ENCODE results near the gene CLCF1.

CLCF1 gene

GRCh38 chr11:67376063-67376820 lies 2.8 kb upstream of the CLCF1 start:
- no peak overlapping the region for H3K27ac ChIP-seq (ENCODE audit: low read length)
- H3K27me3 ChIP-seq (ENCODE audit: low read depth, low read length), result no peaks in the 10 kb centered on the region
- no peaks in the 10 kb centered on the region for H3K9me3 ChIP-seq (ENCODE audit: control insufficient read depth in 1 of 2, low read length in 2 of 2)
- peaks cover 0 to 3% of the 10 kb centered on the region in 2 donors for H3K36me3 ChIP-seq (ENCODE audit: control insufficient read depth in 1 of 2, insufficient read depth in 2 of 2, low read length in 2 of 2)
- no peak overlapping the region for H3K4me3 ChIP-seq (ENCODE audit: low read depth in 1 of 2, low read length in 2 of 2)
- H3K4me1 ChIP-seq (ENCODE audit: control insufficient read depth in 1 of 2, insufficient read depth in 2 of 2, low read length in 2 of 2), result peaks cover 11 to 28% of the 10 kb centered on the region in 2 donors

GRCh38 chr11:67375320-67376055 lies 2.1 kb upstream of the CLCF1 start:
- Histone ChIP-seq H3K27ac (ENCODE audit: low read length) (no peak overlapping the region), H3K9me3 (ENCODE audit: control insufficient read depth in 1 of 2, low read length in 2 of 2) (no peaks in the 10 kb centered on the region), H3K4me1 (ENCODE audit: control insufficient read depth in 1 of 2, insufficient read depth in 2 of 2, low read length in 2 of 2) (peaks cover 17 to 36% of the 10 kb centered on the region in 2 donors)

DNA sequence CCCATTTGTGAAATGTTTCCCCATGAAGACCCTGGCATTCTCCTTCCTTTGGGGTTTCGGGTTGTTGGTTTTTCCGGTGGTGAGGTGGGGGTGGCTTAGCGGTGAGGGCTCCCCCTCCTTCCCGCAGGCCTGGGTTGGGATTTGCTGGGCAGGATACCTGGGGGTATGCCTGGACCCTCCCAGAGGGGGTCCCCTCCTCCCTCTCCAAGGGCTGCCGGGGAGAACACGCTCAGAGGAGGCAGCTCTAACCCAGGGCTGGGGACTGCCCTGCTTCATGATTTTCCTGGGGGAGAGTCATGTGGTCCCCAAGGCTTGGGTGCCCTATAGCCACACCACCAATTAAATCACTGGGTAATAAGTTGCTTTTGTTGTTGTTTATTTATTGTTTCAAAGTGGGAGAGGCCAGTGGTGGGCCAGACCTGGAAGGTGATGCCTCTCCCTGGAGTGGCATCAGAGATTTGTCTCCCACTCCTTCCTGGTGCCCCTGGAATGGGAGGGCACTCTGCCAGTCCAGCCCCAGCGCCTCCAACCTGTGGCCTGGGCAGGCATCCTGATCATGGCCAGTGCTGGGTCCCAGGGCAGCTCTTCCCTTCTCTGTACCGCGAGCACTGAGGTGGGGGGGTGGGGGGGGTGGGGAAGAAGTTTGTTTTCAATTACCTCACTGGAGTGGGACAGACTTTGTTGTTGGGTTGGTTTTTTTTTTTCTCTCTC lies 1.3 kb upstream of the CLCF1 start:
- peaks cover 18 to 39% of the 10 kb centered on the region in 2 donors for H3K4me1 ChIP-seq (ENCODE audit: control insufficient read depth in 1 of 2, insufficient read depth in 2 of 2, low read length in 2 of 2)
- H3K36me3 ChIP-seq (ENCODE audit: control insufficient read depth in 1 of 2, insufficient read depth in 2 of 2, low read length in 2 of 2), result peaks cover 0 to 3% of the 10 kb centered on the region in 2 donors
- H3K27ac ChIP-seq (ENCODE audit: low read length), result peak overlapping the region; percentile 65
- H3K9me3 ChIP-seq (ENCODE audit: control insufficient read depth in 1 of 2, low read length in 2 of 2), result no peaks in the 10 kb centered on the region
- no peaks in the 10 kb centered on the region for H3K27me3 ChIP-seq (ENCODE audit: low read depth, low read length)
- peak overlapping the region in 1 of 2 donors; percentile 37 for H3K4me3 ChIP-seq (ENCODE audit: low read depth in 1 of 2, low read length in 2 of 2)

More at GRCh38 chr11:67375320-67376055, 2.1 kb upstream of the CLCF1 start:
- Histone ChIP-seq H3K4me3 (ENCODE audit: low read depth in 1 of 2, low read length in 2 of 2) (no peak overlapping the region), H3K36me3 (ENCODE audit: control insufficient read depth in 1 of 2, insufficient read depth in 2 of 2, low read length in 2 of 2) (peaks cover 0 to 3% of the 10 kb centered on the region in 2 donors), H3K27me3 (ENCODE audit: low read depth, low read length) (no peaks in the 10 kb centered on the region)

DNA sequence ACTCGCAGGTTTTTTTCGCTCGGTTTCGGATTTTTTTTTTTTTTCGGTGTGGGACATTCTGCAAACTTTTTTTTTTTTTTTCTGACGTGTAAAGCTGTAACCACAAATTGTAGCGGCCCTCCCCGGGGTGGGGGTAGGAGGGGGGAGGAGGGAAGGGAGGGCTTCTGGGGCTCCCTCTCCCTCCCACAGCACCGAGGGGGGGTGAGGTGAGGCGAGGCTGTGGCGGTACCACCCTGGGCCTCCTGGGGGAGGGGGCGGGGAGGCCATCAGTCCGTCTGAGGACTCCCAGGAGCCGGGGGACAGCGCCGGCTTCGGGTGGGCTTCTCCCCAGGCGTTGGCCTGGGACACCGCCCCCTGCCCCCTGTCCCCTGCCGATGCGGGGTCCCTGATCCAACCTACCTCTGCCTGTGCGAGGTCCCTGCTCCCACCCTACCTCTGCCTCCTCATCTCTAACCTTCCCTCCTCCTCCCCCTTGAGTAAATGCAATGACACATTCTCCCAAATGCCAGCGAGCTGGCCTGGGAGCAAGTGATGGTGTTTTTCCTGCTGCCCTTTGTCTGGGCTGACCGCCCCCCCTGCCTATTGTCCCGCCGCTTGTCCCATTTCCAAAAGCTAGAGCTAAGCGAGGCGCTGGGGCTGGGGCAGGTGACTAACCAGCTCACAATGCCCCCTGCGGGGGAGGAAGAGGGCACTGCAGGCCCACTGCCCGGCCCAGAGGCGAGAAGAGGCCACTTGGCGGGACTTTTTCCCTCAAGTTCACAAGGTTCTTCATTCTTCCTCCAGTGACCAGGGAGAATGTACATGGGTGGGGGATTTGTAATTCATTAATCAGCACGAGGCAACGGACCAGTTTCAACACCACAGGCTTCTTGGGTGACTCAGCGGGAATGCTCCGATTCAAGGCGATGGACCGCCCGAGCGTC lies 511 bp upstream of the CLCF1 start:
- peak overlapping the region; percentile 65 for H3K27ac ChIP-seq (ENCODE audit: low read length)

DNA sequence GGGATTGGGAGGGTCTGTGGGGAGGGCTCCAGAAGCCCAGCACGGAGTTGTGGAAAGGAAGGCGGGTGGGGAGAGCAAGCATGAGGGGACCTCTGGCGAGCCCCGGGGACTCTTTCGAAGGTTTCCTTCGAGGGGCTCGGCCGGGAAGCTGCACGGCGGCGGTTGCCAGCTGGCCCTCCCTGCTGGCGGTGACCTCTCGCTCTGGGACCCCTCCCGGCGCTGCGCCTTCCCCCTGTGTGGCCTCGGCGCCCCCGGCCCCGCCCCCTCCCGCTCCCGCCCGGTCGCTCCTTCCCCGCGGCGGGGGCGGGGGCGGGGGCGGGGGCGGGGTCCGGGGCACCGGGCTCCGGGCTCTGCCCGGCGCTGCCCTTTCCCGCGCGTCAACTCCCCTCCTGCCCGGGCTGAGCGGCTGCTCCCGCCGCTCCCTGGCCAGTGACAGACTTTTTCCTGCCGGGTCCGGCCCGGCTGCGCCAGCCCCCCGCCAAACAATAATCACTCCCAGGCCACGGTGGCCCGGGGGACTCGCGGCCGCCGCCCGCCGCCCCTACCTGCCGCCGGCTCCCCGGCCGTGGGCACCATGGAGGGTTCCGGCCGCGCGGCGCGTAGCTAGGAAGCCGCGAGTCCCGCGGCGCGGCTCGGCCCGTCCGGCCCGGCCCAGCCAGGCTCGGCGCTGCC lies 941 bp downstream of the CLCF1 start:
- peak overlapping the region; percentile 33 to 71 for H3K4me3 ChIP-seq (ENCODE audit: low read depth in 1 of 2, low read length in 2 of 2)
- no peaks in the 10 kb centered on the region for H3K27me3 ChIP-seq (ENCODE audit: low read depth, low read length)
- H3K9me3 ChIP-seq (ENCODE audit: control insufficient read depth in 1 of 2, low read length in 2 of 2), result no peaks in the 10 kb centered on the region
- H3K27ac ChIP-seq (ENCODE audit: low read length), result peak overlapping the region; percentile 45
- H3K36me3 ChIP-seq (ENCODE audit: control insufficient read depth in 1 of 2, insufficient read depth in 2 of 2, low read length in 2 of 2), result peaks cover 0 to 3% of the 10 kb centered on the region in 2 donors
- H3K4me1 ChIP-seq (ENCODE audit: control insufficient read depth in 1 of 2, insufficient read depth in 2 of 2, low read length in 2 of 2), result peaks cover 27 to 45% of the 10 kb centered on the region in 2 donors

More for the DNA sequence above, 511 bp upstream of the CLCF1 start:
- Histone ChIP-seq H3K27me3 (ENCODE audit: low read depth, low read length) (no peaks in the 10 kb centered on the region), H3K36me3 (ENCODE audit: control insufficient read depth in 1 of 2, insufficient read depth in 2 of 2, low read length in 2 of 2) (peaks cover 0 to 3% of the 10 kb centered on the region in 2 donors), H3K4me1 (ENCODE audit: control insufficient read depth in 1 of 2, insufficient read depth in 2 of 2, low read length in 2 of 2) (peaks cover 26 to 39% of the 10 kb centered on the region in 2 donors), H3K9me3 (ENCODE audit: control insufficient read depth in 1 of 2, low read length in 2 of 2) (no peaks in the 10 kb centered on the region), H3K4me3 (ENCODE audit: low read depth in 1 of 2, low read length in 2 of 2) (peak overlapping the region; percentile 52 to 71)

GRCh38 chr11:67371911-67372320 lies 1.5 kb downstream of the CLCF1 start:
- H3K9me3 ChIP-seq (ENCODE audit: control insufficient read depth in 1 of 2, low read length in 2 of 2), result no peaks in the 10 kb centered on the region
- H3K27me3 ChIP-seq (ENCODE audit: low read depth, low read length), result no peaks in the 10 kb centered on the region
- peaks cover 0 to 3% of the 10 kb centered on the region in 2 donors for H3K36me3 ChIP-seq (ENCODE audit: control insufficient read depth in 1 of 2, insufficient read depth in 2 of 2, low read length in 2 of 2)
- peak overlapping the region; percentile 45 for H3K27ac ChIP-seq (ENCODE audit: low read length)
- peak overlapping the region; percentile 33 to 56 for H3K4me3 ChIP-seq (ENCODE audit: low read depth in 1 of 2, low read length in 2 of 2)
- H3K4me1 ChIP-seq (ENCODE audit: control insufficient read depth in 1 of 2, insufficient read depth in 2 of 2, low read length in 2 of 2), result peaks cover 27 to 50% of the 10 kb centered on the region in 2 donors

DNA sequence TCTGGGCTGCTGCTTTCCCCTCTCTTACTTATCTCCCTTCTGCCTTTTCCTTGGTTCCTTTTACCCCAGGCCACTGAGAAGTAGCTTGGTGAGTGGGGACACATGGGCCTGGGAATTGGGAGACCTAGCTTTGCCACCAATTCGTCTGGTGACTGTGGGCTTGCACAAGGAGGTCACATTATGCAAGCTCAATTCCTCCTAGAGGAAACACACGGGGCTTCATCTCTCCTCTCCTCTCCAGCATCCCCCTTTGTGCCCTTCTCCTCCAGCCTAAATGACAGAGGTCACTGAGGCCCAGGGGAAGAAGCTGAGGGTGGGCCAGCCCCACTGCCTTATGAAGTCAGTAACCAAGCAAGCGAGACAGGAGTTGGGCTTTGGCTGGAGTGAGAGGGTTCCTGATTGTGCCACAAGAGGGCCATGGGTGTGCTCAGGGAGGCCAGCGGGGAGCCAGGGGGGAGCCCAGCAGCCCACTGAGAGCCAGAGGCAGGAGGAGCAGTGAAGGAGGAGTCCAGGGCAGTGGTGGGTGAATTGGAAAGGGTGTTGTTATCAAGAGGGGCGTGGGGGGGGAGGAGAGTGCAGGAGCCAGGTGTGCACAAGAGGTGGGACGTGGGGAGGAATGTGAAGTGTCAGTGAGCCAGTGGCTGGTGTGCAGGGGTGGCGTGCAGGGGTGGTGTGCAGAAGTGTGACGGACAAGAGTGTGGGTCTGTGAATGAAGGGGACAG lies 2.0 kb downstream of the CLCF1 start:
- H3K27me3 ChIP-seq (ENCODE audit: low read depth, low read length), result no peaks in the 10 kb centered on the region
- H3K9me3 ChIP-seq (ENCODE audit: control insufficient read depth in 1 of 2, low read length in 2 of 2), result no peaks in the 10 kb centered on the region
- H3K4me3 ChIP-seq (ENCODE audit: low read depth in 1 of 2, low read length in 2 of 2), result peak overlapping the region; percentile 33 to 56
- peaks cover 0 to 3% of the 10 kb centered on the region in 2 donors for H3K36me3 ChIP-seq (ENCODE audit: control insufficient read depth in 1 of 2, insufficient read depth in 2 of 2, low read length in 2 of 2)
- peak overlapping the region; percentile 74 for H3K27ac ChIP-seq (ENCODE audit: low read length)
- H3K4me1 ChIP-seq (ENCODE audit: control insufficient read depth in 1 of 2, insufficient read depth in 2 of 2, low read length in 2 of 2), result peaks cover 27 to 56% of the 10 kb centered on the region in 2 donors

- Histone ChIP-seq H3K4me1 (ENCODE audit: control insufficient read depth in 1 of 2, insufficient read depth in 2 of 2, low read length in 2 of 2) (peaks cover 33 to 63% of the 10 kb centered on the region in 2 donors), H3K9me3 (ENCODE audit: control insufficient read depth in 1 of 2, low read length in 2 of 2) (no peaks in the 10 kb centered on the region), H3K27ac (ENCODE audit: low read length) (peak overlapping the region; percentile 74), H3K4me3 (ENCODE audit: low read depth in 1 of 2, low read length in 2 of 2) (peak overlapping the region; percentile 12 to 56), H3K36me3 (ENCODE audit: control insufficient read depth in 1 of 2, insufficient read depth in 2 of 2, low read length in 2 of 2) (peaks cover 0 to 3% of the 10 kb centered on the region in 2 donors), H3K27me3 (ENCODE audit: low read depth, low read length) (no peaks in the 10 kb centered on the region)
These were observed 2.9 kb downstream of the CLCF1 start for GRCh38 chr11:67370351-67371076.

DNA sequence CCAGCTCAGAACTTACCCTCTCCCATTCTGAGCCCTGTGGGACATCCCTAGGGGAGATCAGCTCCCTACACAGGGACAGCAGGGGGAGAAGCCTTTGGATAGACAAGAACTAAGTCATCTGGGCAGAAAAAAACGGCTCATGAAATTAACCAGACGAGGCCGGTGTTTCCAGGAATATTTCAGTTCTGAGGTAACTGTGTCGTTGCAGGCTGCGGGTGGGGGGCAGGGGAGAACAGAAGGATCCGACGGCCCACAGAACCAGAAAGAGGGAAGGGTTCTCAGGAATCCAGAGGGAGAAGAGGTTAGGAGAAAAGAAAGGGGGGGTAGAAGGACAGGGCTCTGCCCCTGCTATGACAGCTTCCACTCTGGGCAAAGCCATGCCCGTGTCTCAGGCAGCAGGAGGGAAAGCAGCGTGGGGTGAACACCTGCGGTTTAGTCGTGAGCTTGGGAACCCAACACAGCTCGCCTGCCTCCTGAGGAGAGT lies 3.6 kb downstream of the CLCF1 start:
- H3K36me3 ChIP-seq (ENCODE audit: control insufficient read depth in 1 of 2, insufficient read depth in 2 of 2, low read length in 2 of 2), result peaks cover under 1 to 9% of the 10 kb centered on the region in 2 donors
- H3K27ac ChIP-seq (ENCODE audit: low read length), result peak overlapping the region; percentile 74
- H3K4me1 ChIP-seq (ENCODE audit: control insufficient read depth in 1 of 2, insufficient read depth in 2 of 2, low read length in 2 of 2), result peaks cover 35 to 67% of the 10 kb centered on the region in 2 donors
- H3K9me3 ChIP-seq (ENCODE audit: control insufficient read depth in 1 of 2, low read length in 2 of 2), result no peaks in the 10 kb centered on the region
- H3K27me3 ChIP-seq (ENCODE audit: low read depth, low read length), result no peaks in the 10 kb centered on the region
- H3K4me3 ChIP-seq (ENCODE audit: low read depth in 1 of 2, low read length in 2 of 2), result peak overlapping the region in 1 of 2 donors; percentile 56
